K562 (cell line): ENCODE results near the gene CBS.

Experiments used
- CC2D1A ChIP-seq: fragments of 450-650 bp; IDR thresholded peaks from 2 replicates; pipeline ENCODE4 v1.6.1; 2017; ENCODE audit warnings: mild to moderate bottlenecking
- DPF2 ChIP-seq: fragments of 450-650 bp; IDR thresholded peaks from 2 replicates; pipeline ENCODE4 v1.6.1; 2016
- FOSL1 ChIP-seq: fragments of 200-800 bp; sonication (Bioruptor generic); conservative IDR thresholded peaks from 2 replicates; pipeline ENCODE4 v1.6.1; 2016; ENCODE audit warnings: missing genetic modification characterization, missing compliant biosample characterization
- HDAC2 ChIP-seq: fragments of 450-650 bp; IDR thresholded peaks from 2 replicates; pipeline ENCODE4 v1.6.1; 2016; ENCODE audit warnings: mild to moderate bottlenecking
- JUN ChIP-seq, 2 experiments: sonication (generic) in 1 of 2; formaldehyde crosslinking in 1 of 2; IDR thresholded peaks; 2 replicates each; pipeline versions ENCODE4 v1.6.1 to v1.8.0; 2012 to 2022; ENCODE audit warnings: borderline replicate concordance in 2 of 2, mild to moderate bottlenecking in 2 of 2, improper control_type of control experiment in 1 of 2, low read depth in 1 of 2, low read length in 1 of 2, missing genetic modification reagents in 1 of 2
- POLR2G ChIP-seq: fragments of 200-400 bp; formaldehyde crosslinking; IDR thresholded peaks from 2 replicates; pipeline ENCODE4 v1.6.1; 2017; ENCODE audit warnings: low read depth, mild to moderate bottlenecking, antibody characterized with exemption, low read length, moderate library complexity
- POLR3A ChIP-seq: IDR thresholded peaks from 2 replicates; pipeline ENCODE4 v1.6.1; 2011; ENCODE audit warnings: borderline replicate concordance, mild to moderate bottlenecking, moderate library complexity; ENCODE audit not compliant: insufficient read length, insufficient read depth; ENCODE audit errors: extremely low read depth
- SETDB1 ChIP-seq: IDR thresholded peaks from one replicate; pipeline ENCODE4 v1.6.1; 2012; ENCODE audit warnings: low read length, control low read depth, inconsistent platforms
- TARDBP ChIP-seq: fragments of 450-650 bp; IDR thresholded peaks from 2 replicates; pipeline ENCODE4 v1.6.1; 2016
- TEAD4 ChIP-seq, 2 experiments: sonication (generic) in 1 of 2; formaldehyde crosslinking in 1 of 2; IDR thresholded peaks; 2 replicates each; pipeline versions ENCODE4 v1.6.1 to v1.8.0; 2012 to 2022; ENCODE audit warnings: borderline replicate concordance in 1 of 2, inconsistent platforms in 1 of 2, low read length in 1 of 2, mild to moderate bottlenecking in 1 of 2, missing genetic modification reagents in 1 of 2
- ZNF274 ChIP-seq: IDR thresholded peaks from 2 replicates; pipeline ENCODE4 v1.6.1; 2011; ENCODE audit warnings: low read depth, mild to moderate bottlenecking, low read length, moderate library complexity, borderline replicate concordance
- ZNF324 ChIP-seq: fragments of 250-450 bp; sonication (Bioruptor Pico); IDR thresholded peaks from 2 replicates; pipeline ENCODE4 v1.4.0; 2020; ENCODE audit warnings: mild to moderate bottlenecking
- TF ChIP-seq, protein P1 (sequence below): fragments of 250-450 bp; sonication (Bioruptor Pico); IDR thresholded peaks from 2 replicates; pipeline ENCODE4 v1.4.0; 2020

DNA sequence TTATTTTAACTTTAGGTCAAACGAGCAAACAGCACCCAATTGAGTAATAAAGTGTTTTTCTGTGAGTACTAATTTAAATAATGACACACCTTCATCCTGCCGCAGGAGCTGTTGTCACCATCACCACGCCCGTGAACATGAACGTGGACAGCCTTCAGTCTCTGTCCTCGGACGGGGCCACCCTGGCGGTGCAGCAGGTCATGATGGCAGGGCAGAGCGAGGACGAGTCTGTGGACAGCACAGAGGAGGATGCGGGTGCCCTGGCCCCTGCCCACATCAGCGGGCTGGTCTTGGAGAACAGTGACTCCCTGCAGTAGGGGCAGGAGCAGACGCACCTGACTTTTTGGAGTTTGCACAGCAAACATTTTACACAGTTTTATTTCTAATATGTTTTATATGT, 45.9 kb downstream of the CBS start:
- TF ChIP-seq CC2D1A: no peak
- TF ChIP-seq ZNF324 (CRISPR knock-in tag): no peak
- no peak for TF ChIP-seq FOSL1 (tag)
- no peak for TF ChIP-seq SETDB1
- TF ChIP-seq HDAC2: no peak
- TF ChIP-seq ZNF274: no peak
- TF ChIP-seq POLR3A: no peak
- no peak for TF ChIP-seq DPF2
- no peak for TF ChIP-seq POLR2G
- no peak for TF ChIP-seq TEAD4 (IDR thresholded peaks at IDR 0.05; ENCODE audit: low read length)
- TF ChIP-seq TEAD4 (CRISPR knock-in tag; IDR thresholded peaks at IDR 0.05; ENCODE audit: borderline replicate concordance): no peak
- TF ChIP-seq TARDBP: no peak
- TF ChIP-seq JUN (IDR thresholded peaks at IDR 0.05; ENCODE audit: borderline replicate concordance, low read depth, low read length): no peak
- no peak for TF ChIP-seq JUN (CRISPR knock-in tag; IDR thresholded peaks at IDR 0.05; ENCODE audit: borderline replicate concordance)
- TF ChIP-seq, protein P1, sequence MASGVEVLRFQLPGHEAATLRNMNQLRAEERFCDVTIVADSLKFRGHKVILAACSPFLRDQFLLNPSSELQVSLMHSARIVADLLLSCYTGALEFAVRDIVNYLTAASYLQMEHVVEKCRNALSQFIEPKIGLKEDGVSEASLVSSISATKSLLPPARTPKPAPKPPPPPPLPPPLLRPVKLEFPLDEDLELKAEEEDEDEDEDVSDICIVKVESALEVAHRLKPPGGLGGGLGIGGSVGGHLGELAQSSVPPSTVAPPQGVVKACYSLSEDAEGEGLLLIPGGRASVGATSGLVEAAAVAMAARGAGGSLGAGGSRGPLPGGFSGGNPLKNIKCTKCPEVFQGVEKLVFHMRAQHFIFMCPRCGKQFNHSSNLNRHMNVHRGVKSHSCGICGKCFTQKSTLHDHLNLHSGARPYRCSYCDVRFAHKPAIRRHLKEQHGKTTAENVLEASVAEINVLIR: no peak
